Measurements from ENCODE around the gene EGR1. TPM values are rescaled to one million over a fixed set of nuclear protein-coding genes. Genes with fewer than 3 reads are reported as not detected.

Gene EGR1
- total RNA-seq, 1 experiment from 2014 or later: 83.3 TPM

- Histone ChIP-seq H4K8ac (replicated peaks; ENCODE audit: insufficient read length, low read depth, low read length) (no peak overlapping the region), H3K14ac (ENCODE audit: insufficient read depth, low read length) (no peak overlapping the region), H3K23me2 (ENCODE audit: insufficient read length, low read depth, low read length, poor library complexity, severe bottlenecking) (no peaks in the 10 kb centered on the region), H2AFZ (ENCODE audit: low read length) (no peak overlapping the region), H3K9me3 (ENCODE audit: control insufficient read depth, low read depth, low read length) (no peaks in the 10 kb centered on the region), H4K5ac (ENCODE audit: insufficient read length, low read depth, low read length) (no peak overlapping the region), H3T11ph (ENCODE audit: low read length) (no peak overlapping the region), H2BK5ac (ENCODE audit: insufficient read length, low read length) (no peak overlapping the region), H3K18ac (ENCODE audit: insufficient read length, low read depth, low read length) (no peak overlapping the region), H2AK5ac (ENCODE audit: insufficient read length, low read length) (no peak overlapping the region), H4K91ac (ENCODE audit: insufficient read length, low read depth, low read length) (no peak overlapping the region), H3K23ac (ENCODE audit: insufficient read length, low read depth, low read length) (no peak overlapping the region), H3K9ac (ENCODE audit: extremely low read depth, insufficient read length, low read length) (no peak overlapping the region), H2BK15ac (ENCODE audit: low read depth, low read length) (no peak overlapping the region), H3K27me3 (ENCODE audit: insufficient read depth, low read length) (no peaks in the 10 kb centered on the region), H3K79me1 (ENCODE audit: insufficient read depth, low read depth, low read length, poor library complexity, severe bottlenecking) (no peaks in the 10 kb centered on the region), H3K4me2 (ENCODE audit: insufficient read depth, insufficient read length, low read length) (no peak overlapping the region), H4K20me1 (ENCODE audit: control insufficient read depth, insufficient read depth, insufficient read length) (no peaks in the 10 kb centered on the region), H3K79me2 (ENCODE audit: insufficient read depth, low read length) (no peaks in the 10 kb centered on the region), H2BK12ac (ENCODE audit: insufficient read length, low read depth, low read length) (no peak overlapping the region), H3K27ac (ENCODE audit: insufficient read length, low read depth, low read length) (no peak overlapping the region), H3K56ac (ENCODE audit: insufficient read length, low read depth, low read length) (no peak overlapping the region), H3K4ac (ENCODE audit: low read depth, low read length) (no peak overlapping the region), H2BK20ac (ENCODE audit: low read depth, low read length, poor library complexity, severe bottlenecking) (no peak overlapping the region), H3K4me1 (ENCODE audit: insufficient read depth, low read length) (no peaks in the 10 kb centered on the region), H2BK120ac (ENCODE audit: low read depth, low read length, poor library complexity, severe bottlenecking) (no peak overlapping the region)
- TF ChIP-seq CTCF (conservative IDR thresholded peaks at IDR 0.05): no peak
- Mint-ChIP-seq H3K27ac (no peak overlapping the region), H3K4me1 (no peaks in the 10 kb centered on the region), H3K9me3 (no peaks in the 10 kb centered on the region), H3K27me3 (ENCODE audit: low read depth) (no peaks in the 10 kb centered on the region), H3K4me3 (no peak overlapping the region), H3K36me3 (ENCODE audit: insufficient read depth in 1 of 3, low read depth in 3 of 3) (peaks cover 26 to 74% (median 73%) of the 10 kb centered on the region in 3 experiments; a peak in 6 of 7 replicates)
- DNase-seq: no peak
- no CpG with 5 or more reads among the region's 2 CpGs for WGBS (ENCODE audit: extremely low coverage, insufficient read length, low lambda C conversion rate)
These were observed 46.8 kb upstream of the EGR1 start for GRCh38 chr5:138418444-138418843.
